Thoracic aorta (tissue), 2 donors: ENCODE results near the gene STOX2. TPM values are rescaled to one million over a fixed set of nuclear protein-coding genes. Genes with fewer than 3 reads are reported as not detected.

Experiments used
- ATAC-seq: fragments of 150-250 bp; one replicate; pipeline ENCODE4 v1.8.0; 2017; ENCODE audit warnings: low read depth; ENCODE audit not compliant: insufficient number of reproducible peaks, low FRiP score
- DNase-seq: peaks from one replicate; pipeline ENCODE4 v3.0.0-alpha.2; 2020; ENCODE audit warnings: low spot score
- H3K27ac ChIP-seq, 2 donors: fragments of 200-600 bp; sonication (generic); 1 replicate in 1 of 2; 2 replicates in 1 of 2; pipeline ENCODE4 v1.5.1; 2016; ENCODE audit warnings: mild to moderate bottlenecking in 2 of 2, moderate library complexity in 2 of 2
- H3K27me3 ChIP-seq: fragments of 200-600 bp; sonication (generic); replicated peaks from 2 replicates; pipeline ENCODE4 v1.6.0; 2016; ENCODE audit warnings: mild to moderate bottlenecking; ENCODE audit not compliant: insufficient read depth
- H3K36me3 ChIP-seq: fragments of 200-600 bp; sonication (generic); one replicate; pipeline ENCODE4 v1.5.1; 2016
- H3K4me1 ChIP-seq, 2 donors: fragments of 200-600 bp; sonication (generic); 1 replicate in 1 of 2; 2 replicates in 1 of 2; pipeline versions ENCODE4 v1.5.1 to v1.6.0; 2016; ENCODE audit warnings: low read depth in 2 of 2, mild to moderate bottlenecking in 1 of 2; ENCODE audit not compliant: control insufficient read depth in 1 of 2
- H3K4me3 ChIP-seq: fragments of 200-600 bp; sonication (generic); 2 replicates; pipeline ENCODE4 v1.5.1; 2016; ENCODE audit warnings: mild to moderate bottlenecking
- H3K9me3 ChIP-seq: fragments of 200-600 bp; sonication (generic); 2 replicates; pipeline ENCODE4 v1.5.1; 2016
- total RNA-seq, 2 donors: library from RNA; depleted of rRNA; stranded (reverse); fragments of >200 nt; gene quantifications; one replicate each; pipeline versions ENCODE4 v1.1.0 to v1.2.3, GENCODE V29; 2016
- TF ChIP-seq, protein P1 (sequence below): fragments of 200-600 bp; sonication (generic); IDR thresholded peaks from one replicate; pipeline ENCODE4 v1.5.1; 2019; ENCODE audit warnings: antibody characterized with exemption

The STOX2 gene
- total RNA-seq, 2 donors from 2014 or later: 5.9 to 20.2 TPM

DNA sequence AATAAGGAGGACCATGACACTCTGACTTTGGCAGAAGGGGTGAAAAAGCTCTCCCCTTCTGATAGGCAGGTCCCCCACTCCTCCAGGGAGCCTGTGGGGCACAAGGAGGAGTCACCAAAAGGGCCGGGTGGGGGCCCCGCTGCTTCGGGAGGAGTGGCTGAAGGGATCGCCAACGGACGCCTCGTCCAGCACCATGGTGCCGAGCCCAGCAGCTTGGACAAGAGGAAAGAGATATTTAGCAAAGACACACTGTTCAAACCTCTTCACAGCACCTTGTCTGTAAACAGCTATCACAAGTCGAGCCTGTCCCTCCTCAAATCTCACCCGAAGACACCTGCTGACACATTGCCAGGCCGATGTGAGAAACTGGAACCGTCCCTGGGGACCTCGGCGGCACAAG lies 105.6 kb downstream of the STOX2 start:
- H3K4me1 ChIP-seq: no peaks in the 10 kb centered on the region
- TF ChIP-seq, protein P1, sequence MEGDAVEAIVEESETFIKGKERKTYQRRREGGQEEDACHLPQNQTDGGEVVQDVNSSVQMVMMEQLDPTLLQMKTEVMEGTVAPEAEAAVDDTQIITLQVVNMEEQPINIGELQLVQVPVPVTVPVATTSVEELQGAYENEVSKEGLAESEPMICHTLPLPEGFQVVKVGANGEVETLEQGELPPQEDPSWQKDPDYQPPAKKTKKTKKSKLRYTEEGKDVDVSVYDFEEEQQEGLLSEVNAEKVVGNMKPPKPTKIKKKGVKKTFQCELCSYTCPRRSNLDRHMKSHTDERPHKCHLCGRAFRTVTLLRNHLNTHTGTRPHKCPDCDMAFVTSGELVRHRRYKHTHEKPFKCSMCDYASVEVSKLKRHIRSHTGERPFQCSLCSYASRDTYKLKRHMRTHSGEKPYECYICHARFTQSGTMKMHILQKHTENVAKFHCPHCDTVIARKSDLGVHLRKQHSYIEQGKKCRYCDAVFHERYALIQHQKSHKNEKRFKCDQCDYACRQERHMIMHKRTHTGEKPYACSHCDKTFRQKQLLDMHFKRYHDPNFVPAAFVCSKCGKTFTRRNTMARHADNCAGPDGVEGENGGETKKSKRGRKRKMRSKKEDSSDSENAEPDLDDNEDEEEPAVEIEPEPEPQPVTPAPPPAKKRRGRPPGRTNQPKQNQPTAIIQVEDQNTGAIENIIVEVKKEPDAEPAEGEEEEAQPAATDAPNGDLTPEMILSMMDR: no peak
- no peak for DNase-seq
- ATAC-seq: no peak
- H3K27me3 ChIP-seq: no peaks in the 10 kb centered on the region
- H3K27ac ChIP-seq: no peak overlapping the region
- H3K36me3 ChIP-seq: peaks cover 14% of the 10 kb centered on the region
- no peak overlapping the region for H3K4me3 ChIP-seq
- H3K9me3 ChIP-seq: no peaks in the 10 kb centered on the region

DNA sequence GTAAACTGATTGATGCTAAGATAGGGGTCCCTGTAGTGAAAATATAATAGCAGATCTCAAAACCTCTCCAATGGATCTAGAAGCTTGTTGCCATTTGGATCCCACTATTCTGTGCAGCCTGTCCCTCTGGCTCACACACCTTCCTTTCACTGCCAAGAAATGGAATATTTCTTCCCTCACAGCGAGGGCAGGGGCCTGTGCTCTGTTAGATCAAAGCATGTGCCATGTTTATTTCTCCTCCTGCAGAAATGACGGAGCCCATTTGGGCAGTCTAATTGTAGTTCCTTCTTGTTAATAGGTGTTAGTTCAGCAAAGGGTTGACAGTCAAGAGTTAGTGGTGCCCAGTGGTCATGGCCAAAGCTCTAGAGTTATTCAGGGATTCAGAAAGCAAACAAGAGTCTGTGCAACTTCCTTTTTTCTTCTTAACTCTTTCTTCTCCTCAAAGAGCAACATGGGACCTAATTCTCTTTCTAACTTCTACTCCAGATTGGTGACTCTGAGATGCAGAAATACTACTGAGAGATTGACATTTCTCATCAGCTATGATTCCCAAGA lies 106.8 kb downstream of the STOX2 start:
- H3K9me3 ChIP-seq: no peaks in the 10 kb centered on the region
- H3K27ac ChIP-seq: no peak overlapping the region
- DNase-seq: no peak
- no peak for ATAC-seq
- TF ChIP-seq, protein P1: no peak
- no peak overlapping the region for H3K4me3 ChIP-seq
- H3K4me1 ChIP-seq: no peaks in the 10 kb centered on the region
- peaks cover 14% of the 10 kb centered on the region for H3K36me3 ChIP-seq
- no peaks in the 10 kb centered on the region for H3K27me3 ChIP-seq

DNA sequence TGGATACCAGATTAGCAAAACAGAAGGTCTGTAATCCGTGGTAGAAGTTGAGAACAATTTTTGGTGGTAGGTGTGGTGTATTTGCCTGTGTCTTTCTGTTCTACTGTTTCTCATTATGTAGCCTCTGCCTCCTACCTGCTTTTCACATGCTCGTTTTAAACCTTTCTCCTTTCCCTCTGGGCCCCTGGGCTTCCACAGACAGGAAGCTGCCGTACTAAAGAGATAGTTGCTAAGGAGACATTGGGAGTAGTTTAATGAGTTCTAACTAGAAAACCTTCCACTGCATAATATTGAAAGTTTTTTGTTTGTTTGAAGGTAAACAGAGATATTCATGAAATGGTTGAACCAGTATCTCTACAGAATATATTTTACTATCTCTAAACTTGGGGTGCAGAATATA lies 107.8 kb downstream of the STOX2 start:
- no peaks in the 10 kb centered on the region for H3K9me3 ChIP-seq
- no peak overlapping the region for H3K4me3 ChIP-seq
- TF ChIP-seq, protein P1: no peak
- H3K36me3 ChIP-seq: peaks cover 14% of the 10 kb centered on the region
- no peaks in the 10 kb centered on the region for H3K4me1 ChIP-seq
- no peaks in the 10 kb centered on the region for H3K27me3 ChIP-seq
- ATAC-seq (no peak), DNase-seq (no peak)
- H3K27ac ChIP-seq: no peak overlapping the region

DNA sequence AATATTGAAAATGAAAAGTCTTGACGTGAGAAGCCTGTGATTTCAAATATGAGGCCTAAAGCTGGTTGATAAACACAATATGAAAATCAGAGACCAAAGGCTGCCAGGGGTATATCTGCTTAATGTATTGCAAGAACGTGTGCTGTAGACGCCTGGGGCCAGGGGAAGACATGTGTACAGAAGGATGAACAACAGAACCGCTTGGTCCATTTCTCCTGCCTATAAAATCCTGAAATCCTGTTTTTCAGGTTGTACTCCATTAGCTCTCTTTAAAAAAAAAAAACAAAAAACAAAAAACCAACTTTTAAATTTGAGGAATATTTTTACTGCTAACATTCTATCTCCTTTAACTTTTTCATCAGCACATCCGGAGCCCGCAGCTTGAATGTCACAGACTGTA lies 109.2 kb downstream of the STOX2 start:
- no peaks in the 10 kb centered on the region for H3K9me3 ChIP-seq
- TF ChIP-seq, protein P1: no peak
- DNase-seq (no peak), ATAC-seq (no peak)
- H3K4me1 ChIP-seq: no peaks in the 10 kb centered on the region
- H3K27me3 ChIP-seq: no peaks in the 10 kb centered on the region
- peaks cover 12% of the 10 kb centered on the region for H3K36me3 ChIP-seq
- H3K4me3 ChIP-seq: no peak overlapping the region
- no peak overlapping the region for H3K27ac ChIP-seq

DNA sequence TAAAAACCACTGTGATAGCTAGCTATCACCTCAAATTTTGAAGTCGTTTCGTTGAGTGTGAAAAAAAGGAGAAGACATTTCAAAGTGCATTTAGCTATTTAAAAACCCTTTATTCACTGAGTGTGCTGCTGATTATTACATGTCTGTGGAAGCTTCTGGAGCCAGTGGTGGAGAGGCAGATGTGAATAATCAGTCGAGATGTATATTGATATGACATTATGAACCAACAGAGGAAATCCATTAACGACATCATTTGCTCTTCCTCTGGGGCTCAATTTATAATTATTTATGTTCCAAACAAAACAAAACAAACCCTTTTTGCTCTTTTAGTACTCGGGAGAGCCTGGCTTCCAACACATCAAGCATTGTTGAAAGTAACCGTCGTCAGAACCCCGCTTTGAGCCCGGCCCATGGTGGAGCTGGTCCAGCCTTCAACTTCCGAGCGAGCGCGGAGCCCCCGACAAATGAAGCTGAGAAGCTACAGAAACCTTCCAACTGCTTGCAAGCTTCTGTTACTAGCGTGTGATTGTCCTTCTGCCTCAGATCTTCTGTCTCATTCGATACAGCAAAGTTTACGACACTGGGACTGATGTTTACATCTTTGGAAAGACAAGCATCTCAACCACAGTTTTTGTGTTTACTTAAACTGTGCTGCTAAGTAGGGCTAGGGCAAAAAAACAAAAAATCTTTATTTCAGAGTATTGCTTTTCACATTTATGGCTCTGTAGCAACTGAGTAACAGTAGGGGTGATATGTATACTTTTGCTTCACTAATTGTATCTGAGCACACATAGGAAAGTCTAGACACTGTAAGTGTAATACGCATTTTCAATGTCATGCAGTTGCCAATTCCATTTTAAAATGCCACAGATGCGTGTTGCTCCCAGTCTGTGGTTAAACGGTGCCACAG lies 111.9 kb downstream of the STOX2 start:
- ATAC-seq: no peak
- Histone ChIP-seq H3K27ac (no peak overlapping the region), H3K4me1 (no peaks in the 10 kb centered on the region), H3K9me3 (no peaks in the 10 kb centered on the region), H3K27me3 (no peaks in the 10 kb centered on the region), H3K4me3 (no peak overlapping the region), H3K36me3 (no peaks in the 10 kb centered on the region)
- no peak for DNase-seq
- TF ChIP-seq, protein P1: no peak
